ENCODE data around the gene SF1. TPM values are rescaled to one million over a fixed set of nuclear protein-coding genes. Genes with fewer than 3 reads are reported as not detected.
A peak's percentile ranks its signal among the peaks of the same experiment; 100 is the strongest.

The SF1 gene
- total RNA-seq, 2 experiments from 2014 or later: 519 to 524 TPM

GRCh38 chr11:64752175-64752970 is 26.0 kb downstream of the SF1 start:
- POLR2A ChIA-PET: interaction anchor here (0.8 to 1.9 kb wide), 4 partner anchors 8 to 12 kb away, joined by 3 to 11 read pairs (median 4); no protein-coding TSS in a partner anchor
- Mint-ChIP-seq H3K4me1 (peaks cover 16% of the 10 kb centered on the region), H3K27me3 (no peaks in the 10 kb centered on the region), H3K27ac (peak overlapping the region; percentile 58), H3K9me3 (no peaks in the 10 kb centered on the region), H3K36me3 (peaks cover 11% of the 10 kb centered on the region), H3K4me3 (no peak overlapping the region)
- ATAC-seq (ENCODE audit: low read depth) (no peak), DNase-seq (no peak)

GRCh38 chr11:64751580-64751979 is 26.8 kb downstream of the SF1 start:
- POLR2A ChIA-PET: interaction anchor here (1.4 to 1.9 kb wide), 2 partner anchors 9 to 12 kb away, joined by 4 to 11 read pairs; no protein-coding TSS in a partner anchor
- DNase-seq (no peak), ATAC-seq (ENCODE audit: low read depth) (no peak)
- Mint-ChIP-seq H3K4me1 (peaks cover 18% of the 10 kb centered on the region), H3K27ac (no peak overlapping the region), H3K27me3 (no peaks in the 10 kb centered on the region), H3K9me3 (no peaks in the 10 kb centered on the region), H3K36me3 (peaks cover 11% of the 10 kb centered on the region), H3K4me3 (no peak overlapping the region)

- ATAC-seq (ENCODE audit: low read depth) (no peak), DNase-seq (no peak)
- Mint-ChIP-seq H3K9me3 (no peaks in the 10 kb centered on the region), H3K4me3 (no peak overlapping the region), H3K4me1 (peaks cover 20% of the 10 kb centered on the region), H3K27ac (peak overlapping the region; percentile 36), H3K27me3 (no peaks in the 10 kb centered on the region), H3K36me3 (peaks cover 11% of the 10 kb centered on the region)
- POLR2A ChIA-PET: interaction anchor here (1.9 kb wide), 1 partner anchor 10 kb away, joined by 11 read pairs; no protein-coding TSS in a partner anchor
These were observed 27.2 kb downstream of the SF1 start for GRCh38 chr11:64751136-64751535.

- POLR2A ChIA-PET: interaction anchor here (0.7 to 1.7 kb wide), 2 partner anchors 13 to 162 kb away, joined by 6 to 8 read pairs; no protein-coding TSS in a partner anchor
- H3K4me1 Mint-ChIP-seq: peaks cover 24% of the 10 kb centered on the region
- DNase-seq (no peak), ATAC-seq (ENCODE audit: low read depth) (no peak)
- H3K27ac Mint-ChIP-seq: peak overlapping the region; percentile 55
- peaks cover 11% of the 10 kb centered on the region for H3K36me3 Mint-ChIP-seq
- H3K27me3 Mint-ChIP-seq: no peaks in the 10 kb centered on the region
- H3K4me3 Mint-ChIP-seq: no peak overlapping the region
- no peaks in the 10 kb centered on the region for H3K9me3 Mint-ChIP-seq
These were observed 27.8 kb downstream of the SF1 start for GRCh38 chr11:64750361-64751054.

- H3K4me3 Mint-ChIP-seq: no peak overlapping the region
- DNase-seq (no peak), ATAC-seq (ENCODE audit: low read depth) (no peak)
- no peaks in the 10 kb centered on the region for H3K9me3 Mint-ChIP-seq
- POLR2A ChIA-PET: interaction anchor here (1.0 to 7.5 kb wide), 3 partner anchors 16 to 30 kb away, joined by 3 to 278 read pairs (median 12); partner anchors contain the start of genes PYGM and SF1
- peak overlapping the region; percentile 57 for H3K27ac Mint-ChIP-seq
- H3K36me3 Mint-ChIP-seq: peaks cover 9% of the 10 kb centered on the region
- no peaks in the 10 kb centered on the region for H3K27me3 Mint-ChIP-seq
- peaks cover 31% of the 10 kb centered on the region for H3K4me1 Mint-ChIP-seq
These were observed 30.2 kb downstream of the SF1 start for GRCh38 chr11:64747961-64748665.

- H3K4me1 Mint-ChIP-seq: peaks cover 27% of the 10 kb centered on the region
- DNase-seq: no peak
- H3K27ac Mint-ChIP-seq: peak overlapping the region; percentile 67
- POLR2A ChIA-PET: interaction anchor here (1.2 to 7.5 kb wide), 3 partner anchors 18 to 132 kb away, joined by 4 to 278 read pairs (median 12); partner anchors contain the start of genes EHD1, PYGM and SF1
- peak overlapping the region; percentile 65 for H3K4me3 Mint-ChIP-seq
- H3K27me3 Mint-ChIP-seq: no peaks in the 10 kb centered on the region
- ATAC-seq (ENCODE audit: low read depth): no peak
- H3K36me3 Mint-ChIP-seq: peaks cover 4% of the 10 kb centered on the region
- H3K9me3 Mint-ChIP-seq: no peaks in the 10 kb centered on the region
These were observed 31.9 kb downstream of the SF1 start for GRCh38 chr11:64746486-64746885.

- H3K27ac Mint-ChIP-seq: peak overlapping the region; percentile 98
- POLR2A ChIA-PET: interaction anchor here (0.6 to 7.5 kb wide), 13 partner anchors 19 to 561 kb away, joined by 3 to 278 read pairs (median 10); partner anchors contain the start of genes MAP4K2, PYGM, SF1 and ZNHIT2
- peak overlapping the region; percentile 96 for H3K4me3 Mint-ChIP-seq
- peak; percentile 44 for ATAC-seq (ENCODE audit: low read depth)
- H3K4me1 Mint-ChIP-seq: peaks cover 27% of the 10 kb centered on the region
- peaks cover 4% of the 10 kb centered on the region for H3K36me3 Mint-ChIP-seq
- DNase-seq: peak; percentile 88
- no peaks in the 10 kb centered on the region for H3K27me3 Mint-ChIP-seq
- no peaks in the 10 kb centered on the region for H3K9me3 Mint-ChIP-seq
These were observed 32.6 kb downstream of the SF1 start for GRCh38 chr11:64745521-64746328.

GRCh38 chr11:64745189-64745520 is 33.2 kb downstream of the SF1 start:
- Mint-ChIP-seq H3K27me3 (no peaks in the 10 kb centered on the region), H3K4me3 (peak overlapping the region; percentile 96), H3K4me1 (peaks cover 26% of the 10 kb centered on the region), H3K9me3 (no peaks in the 10 kb centered on the region), H3K36me3 (peaks cover 6% of the 10 kb centered on the region), H3K27ac (peak overlapping the region; percentile 98)
- POLR2A ChIA-PET: interaction anchor here (0.6 to 7.5 kb wide), 12 partner anchors 19 to 560 kb away, joined by 3 to 278 read pairs (median 10); partner anchors contain the start of genes MAP4K2, PYGM, SF1 and ZNHIT2
- DNase-seq: peak; percentile 89
- peak; percentile 31 for ATAC-seq (ENCODE audit: low read depth)

GRCh38 chr11:64744544-64745188 is 33.7 kb downstream of the SF1 start:
- POLR2A ChIA-PET: interaction anchor here (0.6 to 7.5 kb wide), 13 partner anchors 20 to 560 kb away, joined by 3 to 278 read pairs (median 9); partner anchors contain the start of genes CDC42BPG, MAP4K2, PYGM and SF1
- Mint-ChIP-seq H3K9me3 (no peaks in the 10 kb centered on the region), H3K27me3 (no peaks in the 10 kb centered on the region), H3K36me3 (peaks cover 8% of the 10 kb centered on the region), H3K4me1 (peaks cover 26% of the 10 kb centered on the region), H3K4me3 (peak overlapping the region; percentile 96), H3K27ac (peak overlapping the region; percentile 98)
- ATAC-seq (ENCODE audit: low read depth): peak; percentile 1
- DNase-seq: peak; percentile 68

- H3K4me3 Mint-ChIP-seq: peak within 1 kb of the TSS; percentile 79
- DNase-seq (peak; percentile 97), ATAC-seq (ENCODE audit: low read depth) (peak; percentile 55)
- H3K4me1 Mint-ChIP-seq: peaks cover 28% of the 10 kb centered on the region
- peak within 1 kb of the TSS; percentile 75 for H3K27ac Mint-ChIP-seq
- no peaks in the 10 kb centered on the region for H3K27me3 Mint-ChIP-seq
- no peaks in the 10 kb centered on the region for H3K9me3 Mint-ChIP-seq
- POLR2A ChIA-PET: interaction anchor here (1.3 to 7.5 kb wide), 11 partner anchors 21 to 374 kb away, joined by 4 to 278 read pairs (median 10); partner anchors contain the start of genes CDC42BPG, MAP4K2, PYGM and SF1
- peaks cover 11% of the 10 kb centered on the region for H3K36me3 Mint-ChIP-seq
These were observed 34.5 kb downstream of the SF1 start, which contains the start of gene RASGRP2 for GRCh38 chr11:64743591-64744543. Gene RASGRP2, minus strand, starts transcription at chr11:64744142. Its CDS starts 1,276 bp downstream, at chr11:64742866.

Measured in activated naive CD8-positive, alpha-beta T cell treated with anti-CD3 and anti-CD28 coated beads, Interleukin-2, amount 10 ng/mL, durations not matched to agents 7 days and 5 days (primary cell).